NOMO-1 treated with dmso at 0.1 percent for 144 hours (cell line): ENCODE measurements around the gene MMP28.

Experiments
- DNase-seq: peaks from one replicate; lab custom pipeline; 2025; ENCODE audit not compliant: unreplicated experiment; lab: John Stamatoyannopoulos, UW

MMP28 gene

GRCh38 chr17:35744830-35745229, 50.6 kb downstream of the MMP28 start:
- DNase-seq: no peak

- peak; percentile 18 for DNase-seq
Observed at GRCh38 chr17:35743626-35744328, 51.7 kb downstream of the MMP28 start.

GRCh38 chr17:35742896-35743477, 52.5 kb downstream of the MMP28 start:
- DNase-seq: no peak

- DNase-seq: no peak
Observed at GRCh38 chr17:35742496-35742895, 52.9 kb downstream of the MMP28 start.

GRCh38 chr17:35740997-35741931, 54.2 kb downstream of the MMP28 start:
- DNase-seq: no peak

DNA sequence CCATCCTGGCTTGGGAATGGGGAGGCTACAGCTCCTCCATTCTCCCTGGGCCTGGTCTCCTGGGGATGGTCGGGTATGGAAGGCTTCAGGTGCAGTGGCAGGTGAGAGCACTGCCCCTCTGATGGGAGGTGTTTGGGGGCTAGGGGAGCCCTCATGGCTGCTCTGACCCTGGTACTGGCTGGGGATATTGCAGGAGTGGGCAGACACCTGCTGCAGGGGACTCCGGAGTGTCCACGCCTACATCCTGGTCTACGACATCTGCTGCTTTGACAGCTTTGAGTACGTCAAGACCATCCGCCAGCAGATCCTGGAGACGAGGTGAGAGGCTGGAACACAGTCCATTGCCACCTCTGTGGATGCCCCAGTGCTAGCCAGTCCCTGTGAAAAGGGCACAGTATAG, 55.2 kb downstream of the MMP28 start:
- DNase-seq: no peak

GRCh38 chr17:35738519-35739133, 56.8 kb downstream of the MMP28 start:
- DNase-seq: no peak

DNA sequence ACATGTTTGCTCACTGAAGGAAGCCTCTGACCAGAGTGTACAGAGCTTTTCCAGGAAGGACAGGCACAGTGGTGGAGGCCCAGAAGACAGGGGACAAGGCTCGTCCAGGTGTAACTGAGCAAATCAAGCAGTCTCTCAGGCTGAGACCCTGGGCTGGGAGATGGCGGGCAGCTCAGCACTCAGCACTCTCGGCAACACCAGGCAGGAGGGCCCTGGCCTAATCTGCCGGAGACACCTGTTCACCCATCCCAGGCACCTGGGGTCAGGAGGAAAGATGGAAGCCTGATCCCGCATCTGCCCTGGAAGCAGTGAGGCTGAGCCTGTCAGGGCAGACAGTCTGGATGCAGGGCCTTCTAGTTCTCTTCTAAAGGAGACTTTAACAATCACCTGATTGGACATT, 59.2 kb downstream of the MMP28 start:
- DNase-seq: no peak

DNA sequence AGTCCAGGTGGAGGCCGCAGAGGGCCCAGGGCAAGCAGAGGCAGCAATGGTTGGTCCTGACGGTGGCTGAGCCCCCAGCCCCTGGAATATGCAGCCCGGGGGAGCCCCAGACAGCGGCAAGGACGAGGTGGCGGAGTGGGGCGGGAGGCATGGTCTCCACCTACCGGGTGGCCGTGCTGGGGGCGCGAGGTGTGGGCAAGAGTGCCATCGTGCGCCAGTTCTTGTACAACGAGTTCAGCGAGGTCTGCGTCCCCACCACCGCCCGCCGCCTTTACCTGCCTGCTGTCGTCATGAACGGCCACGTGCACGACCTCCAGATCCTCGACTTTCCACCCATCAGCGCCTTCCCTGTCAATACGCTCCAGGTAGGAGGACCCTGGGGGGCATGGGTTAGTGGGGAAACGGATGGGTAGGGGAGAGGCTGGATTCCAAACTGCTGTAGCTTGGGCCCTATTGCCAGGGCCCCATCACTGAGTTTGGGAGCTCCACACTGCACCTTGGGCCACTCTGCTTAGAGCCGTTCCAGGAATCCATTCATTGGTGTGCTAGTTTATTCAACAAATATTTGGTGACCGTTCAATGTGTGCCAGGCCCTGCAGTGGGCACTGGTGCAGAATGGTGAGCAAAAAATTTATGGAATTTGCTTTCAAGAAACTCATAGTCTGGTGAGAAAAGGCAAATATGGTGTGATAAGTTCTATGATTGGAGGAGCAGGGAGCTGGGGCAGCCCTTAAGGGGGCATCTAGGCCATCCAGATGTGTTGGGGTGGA, 60.2 kb downstream of the MMP28 start:
- DNase-seq: no peak

DNA sequence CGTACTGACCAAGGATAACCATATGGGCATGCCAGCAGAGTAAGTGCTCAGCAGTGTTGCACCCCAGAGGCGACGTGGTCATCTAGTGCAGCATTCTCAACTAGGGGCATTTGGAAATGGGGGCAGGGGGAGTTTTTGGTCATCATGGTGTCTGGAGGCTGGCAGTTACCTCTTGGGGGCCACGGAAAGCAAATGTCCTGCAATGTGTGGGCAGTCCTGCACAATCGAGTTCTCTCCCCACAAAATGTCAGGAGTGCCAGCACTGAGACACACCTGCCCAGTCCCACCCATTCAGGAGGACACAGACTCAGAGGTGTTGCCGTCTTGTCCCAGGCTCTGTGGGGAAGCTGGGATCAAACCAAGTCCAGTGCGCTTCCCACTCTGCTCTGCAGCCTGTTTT, 61.0 kb downstream of the MMP28 start:
- DNase-seq: no peak

GRCh38 chr17:35733366-35733765, 62.1 kb downstream of the MMP28 start:
- no peak for DNase-seq

- DNase-seq: no peak
Observed at GRCh38 chr17:35732806-35733136, 62.7 kb downstream of the MMP28 start.

DNA sequence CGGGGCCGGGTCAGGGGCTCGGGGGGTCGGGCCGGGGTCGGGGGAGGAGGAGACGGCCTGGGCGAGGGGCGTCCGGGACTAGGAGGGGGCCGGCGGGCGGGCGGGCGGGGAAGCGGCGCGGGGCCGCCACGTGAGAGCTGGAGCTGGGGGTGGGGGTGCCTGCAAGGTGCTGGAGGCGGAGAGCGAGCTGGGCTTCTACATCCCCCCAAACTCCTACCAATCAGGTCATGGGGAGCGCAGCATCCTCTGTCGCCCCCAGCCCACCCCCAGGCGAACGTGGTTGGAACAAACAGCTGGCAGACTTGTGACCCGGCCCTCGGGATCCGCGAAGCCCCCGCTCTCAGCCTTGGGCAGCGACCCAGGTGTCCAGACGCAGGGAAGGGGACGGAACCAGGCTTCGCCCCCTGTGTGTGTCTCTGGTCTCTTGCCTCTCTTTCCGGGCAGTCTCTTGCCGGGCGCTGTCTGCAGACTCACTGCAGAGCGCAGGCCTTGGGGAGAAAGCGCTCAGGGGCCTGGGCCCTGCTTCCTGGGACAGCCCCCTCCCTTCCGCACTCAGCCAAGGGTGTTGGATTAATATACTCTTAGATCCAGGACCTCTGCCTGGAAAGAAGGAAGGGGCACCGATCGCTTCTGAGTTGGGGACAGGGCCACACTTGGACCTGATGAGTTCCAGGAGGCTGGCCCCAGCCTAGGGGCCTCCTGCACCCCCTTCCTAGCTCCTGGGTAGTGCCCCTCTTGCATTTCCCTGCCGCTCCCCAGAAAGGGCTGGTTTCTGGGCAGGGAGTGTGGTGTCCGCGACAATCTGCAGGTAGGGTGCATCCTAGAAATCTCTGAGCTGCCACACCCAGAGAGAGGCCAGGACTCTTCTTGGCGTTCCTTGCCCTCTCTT, 63.3 kb downstream of the MMP28 start:
- DNase-seq: no peak

GRCh38 chr17:35731239-35731916, 64.1 kb downstream of the MMP28 start, which contains the start of gene RASL10B:
RASL10B (plus strand) TSS chr17:35731639; CDS start chr17:35735185, 3,546 bp downstream.
- DNase-seq: no peak

- no peak for DNase-seq
Observed at GRCh38 chr17:35730400-35731005, 64.9 kb downstream of the MMP28 start.

GRCh38 chr17:35729405-35729833, 66.0 kb downstream of the MMP28 start:
- no peak for DNase-seq

DNA sequence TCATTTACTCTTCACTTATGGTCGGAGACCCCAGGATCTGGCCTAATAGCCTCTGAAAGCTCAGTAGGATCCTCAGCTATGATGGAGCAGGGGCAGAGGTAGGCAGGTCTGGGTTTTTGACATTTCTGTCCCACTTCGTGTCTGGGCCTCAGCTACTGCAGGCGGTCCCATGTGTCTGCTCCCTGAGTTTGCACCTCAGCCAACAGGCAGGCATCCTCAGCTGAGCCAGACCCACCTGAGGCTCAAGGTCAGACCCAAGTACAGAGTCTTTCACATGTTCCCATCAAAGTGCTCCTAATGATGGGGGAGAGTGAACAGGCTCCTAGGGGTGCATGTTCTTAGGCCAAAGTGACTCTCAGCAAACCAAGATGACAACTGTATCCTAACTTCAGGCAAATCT, 66.9 kb downstream of the MMP28 start:
- DNase-seq: no peak

DNA sequence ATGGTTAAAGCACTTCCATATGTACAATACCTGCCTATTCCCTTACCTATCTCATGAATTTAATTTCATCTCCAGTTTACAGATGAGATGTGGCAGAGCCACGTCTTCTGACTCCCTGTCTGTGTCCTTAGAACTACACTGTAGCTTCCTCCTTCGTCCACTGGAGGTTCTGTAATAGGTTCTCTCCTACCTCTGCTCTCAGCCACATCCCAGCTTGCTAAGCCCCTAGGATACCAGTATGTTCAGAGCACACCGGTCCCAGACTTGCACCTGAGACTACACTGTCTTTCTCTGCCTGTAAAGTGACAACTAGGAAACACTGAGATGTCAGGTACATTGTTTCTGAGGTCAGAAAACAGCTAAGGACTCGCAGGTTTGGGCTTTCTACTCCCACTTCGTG, 67.8 kb downstream of the MMP28 start:
- no peak for DNase-seq
